Ishikawa (cell line): Measurements from ENCODE around the gene RPS13.

Source experiments
- CEBPB ChIP-seq: IDR thresholded peaks from 2 replicates; pipeline ENCODE4 v1.6.1; 2012
- CREB1 ChIP-seq: IDR thresholded peaks from 2 replicates; pipeline ENCODE4 v1.6.1; 2012; ENCODE audit warnings: low read depth
- EGR1 ChIP-seq: IDR thresholded peaks from 2 replicates; pipeline ENCODE4 v1.6.1; 2012
- EP300 ChIP-seq: IDR thresholded peaks from 2 replicates; pipeline ENCODE4 v1.6.1; 2012; ENCODE audit warnings: borderline replicate concordance
- FOXM1 ChIP-seq: IDR thresholded peaks from 2 replicates; pipeline ENCODE4 v1.6.1; 2012; ENCODE audit warnings: low read depth, borderline replicate concordance
- NFIC ChIP-seq: IDR thresholded peaks from 2 replicates; pipeline ENCODE4 v1.6.1; 2012
- RAD21 ChIP-seq: IDR thresholded peaks from 2 replicates; pipeline ENCODE4 v1.6.1; 2012; ENCODE audit warnings: low read depth
- REST ChIP-seq: IDR thresholded peaks from 2 replicates; pipeline ENCODE4 v1.6.1; 2012; ENCODE audit warnings: low read depth, mild to moderate bottlenecking
- TAF1 ChIP-seq: IDR thresholded peaks from 2 replicates; pipeline ENCODE4 v1.6.1; 2012; ENCODE audit warnings: low read depth, mild to moderate bottlenecking
- TCF12 ChIP-seq: IDR thresholded peaks from 2 replicates; pipeline ENCODE4 v1.6.1; 2012; ENCODE audit warnings: low read depth
- TEAD4 ChIP-seq: IDR thresholded peaks from 2 replicates; pipeline ENCODE4 v1.6.1; 2012
- USF1 ChIP-seq: IDR thresholded peaks from 2 replicates; pipeline ENCODE4 v1.6.1; 2012
- YY1 ChIP-seq: IDR thresholded peaks from 2 replicates; pipeline ENCODE4 v1.6.1; 2012; ENCODE audit warnings: low read depth
- ZBTB7A ChIP-seq: IDR thresholded peaks from 2 replicates; pipeline ENCODE4 v1.6.1; 2012; ENCODE audit warnings: low read depth
- TF ChIP-seq, protein P1 (sequence below): IDR thresholded peaks from 2 replicates; pipeline ENCODE4 v1.6.1; 2012

RPS13 gene

GRCh38 chr11:17077520-17078401 lies at the start of gene RPS13:
TSS of gene RPS13 (minus strand) at chr11:17077667. CDS start at chr11:17077641, 26 bp downstream.
- TF ChIP-seq FOXM1: peak; percentile 45; the same call in 1 of the 2 replicates
- peak; percentile 86 for TF ChIP-seq CREB1
- 0 out of 2 replicates have a peak, but pooled peaks have one; percentile 39 for TF ChIP-seq TCF12
- no peak for TF ChIP-seq RAD21
- TF ChIP-seq, protein P1, sequence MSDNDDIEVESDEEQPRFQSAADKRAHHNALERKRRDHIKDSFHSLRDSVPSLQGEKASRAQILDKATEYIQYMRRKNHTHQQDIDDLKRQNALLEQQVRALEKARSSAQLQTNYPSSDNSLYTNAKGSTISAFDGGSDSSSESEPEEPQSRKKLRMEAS: peak; percentile 100
- no peak for TF ChIP-seq ZBTB7A
- no peak for TF ChIP-seq REST
- TF ChIP-seq TEAD4: peak; percentile 73
- TF ChIP-seq USF1: no peak; the same call in 1 of the 2 replicates
- no peak; the same call in 1 of the 2 replicates for TF ChIP-seq EP300
- TF ChIP-seq EGR1: peak; percentile 4; the same call in 1 of the 2 replicates
- peak; percentile 43 for TF ChIP-seq NFIC
- TF ChIP-seq YY1: peak; percentile 91
- peak; percentile 96 for TF ChIP-seq TAF1
- 0 out of 2 replicates have a peak, but pooled peaks have one; percentile 21 for TF ChIP-seq CEBPB

DNA sequence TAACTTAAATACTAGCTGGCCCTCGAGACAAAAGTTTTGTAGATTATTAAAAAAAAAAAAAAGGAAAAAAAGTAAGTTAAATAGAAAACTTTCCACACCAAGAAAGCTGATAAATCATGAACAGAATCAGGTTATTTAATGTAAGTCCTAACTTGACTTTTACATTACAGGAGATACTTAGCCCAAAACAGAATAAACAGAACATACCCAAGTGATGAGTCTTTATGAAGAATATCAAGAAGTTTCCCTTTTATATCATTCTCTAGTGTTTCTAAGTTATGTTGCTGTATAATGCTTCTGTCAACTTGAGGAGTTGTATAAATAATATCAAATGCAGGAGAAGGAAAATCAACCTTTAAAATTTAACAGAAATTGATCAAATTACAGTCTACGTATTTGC lies 44.5 kb upstream of the RPS13 start:
- TF ChIP-seq ZBTB7A: no peak
- TF ChIP-seq TCF12: no peak
- no peak for TF ChIP-seq EGR1
- no peak for TF ChIP-seq CREB1
- no peak for TF ChIP-seq FOXM1

GRCh38 chr11:17117262-17117661 lies 39.8 kb upstream of the RPS13 start:
- TF ChIP-seq TEAD4: no peak
- TF ChIP-seq FOXM1: no peak
- no peak for TF ChIP-seq USF1
- TF ChIP-seq ZBTB7A: no peak
- no peak for TF ChIP-seq NFIC
- TF ChIP-seq YY1: no peak
- TF ChIP-seq CREB1: no peak
- no peak for TF ChIP-seq REST
- no peak for TF ChIP-seq TCF12
- no peak for TF ChIP-seq EP300
- TF ChIP-seq, protein P1: no peak

DNA sequence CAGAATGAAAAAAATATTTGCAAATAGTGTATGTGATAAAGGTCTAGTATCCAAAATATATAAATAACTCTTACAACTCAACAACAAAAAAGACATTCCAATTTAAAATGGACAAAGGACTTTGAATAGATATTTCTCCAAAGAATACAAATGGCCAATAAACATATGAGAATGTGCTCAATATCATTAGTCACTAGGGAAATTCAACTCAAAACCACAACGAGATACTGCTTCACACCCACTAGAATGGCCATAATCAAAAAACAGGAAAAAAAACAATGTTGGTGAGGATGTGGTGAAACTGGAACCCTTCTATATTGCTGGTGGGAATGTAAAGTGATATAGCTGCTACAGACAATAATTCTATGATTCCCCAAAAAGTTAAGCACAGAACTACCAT lies 38.6 kb upstream of the RPS13 start:
- TF ChIP-seq EP300 (no peak), RAD21 (no peak), ZBTB7A (no peak), CEBPB (no peak), TAF1 (no peak), CREB1 (no peak), REST (no peak), NFIC (no peak), TCF12 (no peak)
- TF ChIP-seq, protein P1: no peak
